Stimulated activated CD8-positive, alpha-beta memory T cell treated with anti-CD3 and anti-CD28 coated beads, Interleukin-7, amount 100 ng/mL, for 24 hours (primary cell): Measurements from ENCODE around the gene C2orf42.
"Not testable (repeated sequence)": the region's sequence is repeated elsewhere in the genome, so short reads cannot be mapped to it uniquely, and the experiment has no call there.

Experiments used
- DNase-seq: peaks from one replicate; pipeline ENCODE4 v3.0.0-alpha.2; 2020; ENCODE audit warnings: low read depth

C2orf42 gene

GRCh38 chr2:70102323-70102905 lies 88.4 kb downstream of the C2orf42 start:
- DNase-seq, result not testable (repeated sequence)

DNA sequence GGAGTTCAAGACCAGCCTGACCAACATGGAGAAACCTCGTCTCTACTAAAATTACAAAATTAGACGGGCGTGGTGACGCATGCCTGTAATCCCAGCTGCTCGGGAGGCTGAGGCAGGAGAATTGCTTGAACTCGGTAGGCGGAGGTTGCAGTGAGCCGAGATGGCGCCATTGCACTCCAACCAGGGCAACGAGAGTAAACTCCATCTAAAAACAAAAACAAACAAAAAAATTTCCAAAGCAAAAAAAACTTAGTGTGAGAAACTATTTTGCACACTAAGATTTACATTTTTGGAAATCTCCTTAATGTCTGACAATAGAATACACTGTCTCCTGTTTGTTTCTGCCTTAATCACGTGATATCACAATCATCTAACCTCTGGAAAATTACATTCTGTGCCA lies 89.1 kb downstream of the C2orf42 start:
- DNase-seq, result not testable (repeated sequence)

- no peak for DNase-seq
These were observed 89.6 kb downstream of the C2orf42 start for GRCh38 chr2:70101174-70101573.
